Measurements from ENCODE around the gene TEKT3.

GRCh38 chr17:15349119-15349518, 7.7 kb upstream of the TEKT3 start:
- no peak for TF ChIP-seq CTCF (IDR thresholded peaks at IDR 0.05)
- no peak for TF ChIP-seq ZFX (IDR thresholded peaks at IDR 0.05; ENCODE audit: borderline replicate concordance)
